Measurements from ENCODE around the gene DNAJC8. TPM values are rescaled to one million over a fixed set of nuclear protein-coding genes. Genes with fewer than 3 reads are reported as not detected.

Gene DNAJC8
- total RNA-seq, 6 experiments from 2014 or later: 22.2 to 34.4 (median 28.2) TPM

GRCh38 chr1:28157894-28158293 lies 74.9 kb downstream of the DNAJC8 start:
- no peak overlapping the region for H3K27ac ChIP-seq
- 95% methylated on average over 6 of the region's 8 CpGs for WGBS (ENCODE audit: insufficient coverage, low coverage, low lambda C conversion rate, missing lambda C conversion rate)
- no peak for DNase-seq
- H3K27me3 ChIP-seq: no peaks in the 10 kb centered on the region
- intact Hi-C loops (cut with DNase I): no loop called here
- ATAC-seq: no peak
- no peaks in the 10 kb centered on the region for H3K9me3 ChIP-seq
- TF ChIP-seq CTCF (IDR thresholded peaks at IDR 0.05): no peak
- no peak for TF ChIP-seq POLR2A (IDR thresholded peaks at IDR 0.05)
- no peak overlapping the region for H3K4me3 ChIP-seq
- H3K36me3 ChIP-seq: no peaks in the 10 kb centered on the region
- H3K4me1 ChIP-seq: peaks cover 0 to 17% (median 0%) of the 10 kb centered on the region in 4 donors

GRCh38 chr1:28156821-28157220 lies 76.0 kb downstream of the DNAJC8 start:
- peak in 3 of 4 donors; percentile 11 to 19 (median 16) for ATAC-seq
- H3K4me1 ChIP-seq: peaks cover 0 to 17% (median 0%) of the 10 kb centered on the region in 4 donors
- no peak overlapping the region for H3K27ac ChIP-seq

GRCh38 chr1:28155628-28156027 lies 77.2 kb downstream of the DNAJC8 start:
- ATAC-seq (no peak), DNase-seq (no peak)
- TF ChIP-seq POLR2A (IDR thresholded peaks at IDR 0.05) (no peak), CTCF (IDR thresholded peaks at IDR 0.05) (no peak)

More at GRCh38 chr1:28156821-28157220, 76.0 kb downstream of the DNAJC8 start:
- no peaks in the 10 kb centered on the region for H3K36me3 ChIP-seq
- H3K9me3 ChIP-seq: no peaks in the 10 kb centered on the region
- DNase-seq: no peak
- no peak for TF ChIP-seq CTCF (IDR thresholded peaks at IDR 0.05)
- no peak for TF ChIP-seq POLR2A (IDR thresholded peaks at IDR 0.05)
- 66% methylated on average over 4 of the region's 4 CpGs for WGBS (ENCODE audit: insufficient coverage, low coverage, low lambda C conversion rate, missing lambda C conversion rate)
- no peaks in the 10 kb centered on the region for H3K27me3 ChIP-seq
- intact Hi-C loops (cut with DNase I): no loop called here
- H3K4me3 ChIP-seq: no peak overlapping the region

GRCh38 chr1:28154078-28154594 lies 78.7 kb downstream of the DNAJC8 start:
- Histone ChIP-seq H3K36me3 (no peaks in the 10 kb centered on the region), H3K9me3 (no peaks in the 10 kb centered on the region), H3K27ac (no peak overlapping the region), H3K4me3 (no peak overlapping the region), H3K4me1 (peaks cover 0 to 15% (median 0%) of the 10 kb centered on the region in 4 donors), H3K27me3 (no peaks in the 10 kb centered on the region)
- no peak for TF ChIP-seq CTCF (IDR thresholded peaks at IDR 0.05)
- TF ChIP-seq POLR2A (IDR thresholded peaks at IDR 0.05): no peak
- ATAC-seq (peak in 1 of 4 donors; percentile 20), DNase-seq (no peak)
- 40% methylated on average over 8 of the region's 9 CpGs for WGBS (ENCODE audit: insufficient coverage, low coverage, low lambda C conversion rate, missing lambda C conversion rate)
- intact Hi-C loops (cut with DNase I): no loop called here

More at GRCh38 chr1:28155628-28156027, 77.2 kb downstream of the DNAJC8 start:
- H3K27me3 ChIP-seq: no peaks in the 10 kb centered on the region
- no peak overlapping the region for H3K27ac ChIP-seq
- no peak overlapping the region for H3K4me3 ChIP-seq
- intact Hi-C loops (cut with DNase I): no loop called here
- H3K4me1 ChIP-seq: peaks cover 0 to 17% (median 0%) of the 10 kb centered on the region in 4 donors
- 76% methylated on average over 2 of the region's 4 CpGs for WGBS (ENCODE audit: insufficient coverage, low coverage, low lambda C conversion rate, missing lambda C conversion rate)
- no peaks in the 10 kb centered on the region for H3K36me3 ChIP-seq
- H3K9me3 ChIP-seq: no peaks in the 10 kb centered on the region

Other genes with a start within 250 kb of the DNAJC8 start
- 10 to 100 TPM in 1 of 6 experiments, 1 to 10 TPM in 5; 6.6 to 10.2 (median 7.3) TPM for gene EYA3, start 144.4 kb downstream of the DNAJC8 start, total RNA-seq
- 1 to 10 TPM in 5 of 6 experiments, under 1 TPM in 1; 0.90 to 5.2 (median 1.9) TPM for gene PTAFR, start 56.3 kb downstream of the DNAJC8 start, total RNA-seq
- 100 to 1,000 TPM in 4 of 6 experiments, 10 to 100 TPM in 2; 86.7 to 315 (median 116) TPM for gene ATP5IF1, start 3.1 kb upstream of the DNAJC8 start, total RNA-seq
- 10 to 100 TPM in 4 of 6 experiments, 1 to 10 TPM in 2; 4.5 to 17.9 (median 14.0) TPM for gene SESN2, start 26.5 kb upstream of the DNAJC8 start, total RNA-seq
- 10 to 100 TPM in 4 of 6 experiments, 1 to 10 TPM in 2; 9.1 to 16.4 (median 11.8) TPM for gene MED18, start 96.0 kb upstream of the DNAJC8 start, total RNA-seq
- 10 to 100 TPM; 16.1 to 25.8 (median 23.3) TPM for gene PHACTR4, start 136.7 kb upstream of the DNAJC8 start, total RNA-seq